HG02870 (cell line): ENCODE data around the gene STRBP.
"Not testable (repeated sequence)": the region's sequence is repeated elsewhere in the genome, so short reads cannot be mapped to it uniquely, and the experiment has no call there.

Experiments
- ATAC-seq: cut with Tn5 transposase; IDR thresholded peaks from one replicate; pipeline ENCODE4 v1.9.1; 2021; ENCODE audit warnings: mild to moderate bottlenecking, moderate library complexity; ENCODE audit not compliant: unreplicated experiment

Gene STRBP

DNA sequence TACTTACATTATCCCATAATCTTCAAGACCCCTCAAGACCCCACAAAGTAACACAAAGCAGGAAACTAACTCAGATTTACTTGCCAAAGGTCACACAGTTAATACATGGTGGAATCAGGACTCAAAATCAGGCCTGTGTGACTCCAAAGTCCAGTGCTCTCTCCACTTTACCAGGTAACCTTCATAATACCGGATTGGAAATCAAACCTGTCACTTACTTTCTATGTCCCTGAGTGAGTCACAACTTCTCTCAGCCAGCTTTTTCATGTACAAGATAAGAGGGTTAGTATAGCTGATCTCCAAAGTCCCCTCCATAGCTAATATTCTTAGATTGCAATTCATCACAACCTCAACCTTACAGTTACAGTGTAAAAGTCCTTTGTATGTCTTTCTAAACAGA, 17.1 kb downstream of the STRBP start:
- no peak for ATAC-seq

DNA sequence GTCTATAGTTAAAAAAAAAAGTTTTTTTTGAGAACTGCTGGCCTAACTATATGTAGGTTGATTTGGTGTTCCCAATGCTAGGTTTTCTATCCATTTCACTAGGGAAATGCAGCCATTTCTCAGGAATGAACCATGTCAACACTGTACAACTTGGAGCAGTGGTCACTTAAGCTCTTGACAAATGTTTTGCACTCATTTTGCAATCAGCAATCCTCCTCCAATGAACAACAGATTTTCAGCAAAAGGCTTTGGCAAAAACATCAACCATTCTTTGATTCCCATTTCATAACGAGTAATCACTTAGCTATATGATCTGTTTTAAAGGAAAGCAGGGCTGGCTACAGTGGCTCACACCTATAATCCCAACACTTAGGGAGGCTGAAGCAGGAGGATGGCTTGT, 17.9 kb downstream of the STRBP start:
- no peak for ATAC-seq

DNA sequence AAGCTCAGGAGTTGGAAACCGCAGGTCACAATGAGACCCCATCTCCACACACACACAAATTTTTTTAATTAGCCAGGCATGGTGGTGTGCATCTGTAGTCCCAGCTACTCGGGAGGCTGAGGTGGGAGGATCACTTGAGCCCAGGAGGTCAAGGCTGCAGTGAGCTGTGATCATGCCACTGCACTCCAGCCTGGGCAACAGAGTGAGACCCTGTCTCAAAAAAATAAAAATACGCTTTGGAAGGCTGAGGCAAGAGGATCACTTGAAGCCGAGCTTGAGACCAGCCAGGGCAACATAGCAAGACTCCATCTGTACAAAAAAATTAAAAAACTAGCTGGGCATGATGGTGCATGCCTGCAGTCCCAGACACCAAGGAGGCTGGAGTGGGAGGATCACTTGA, 19.2 kb downstream of the STRBP start:
- not testable (repeated sequence) for ATAC-seq

DNA sequence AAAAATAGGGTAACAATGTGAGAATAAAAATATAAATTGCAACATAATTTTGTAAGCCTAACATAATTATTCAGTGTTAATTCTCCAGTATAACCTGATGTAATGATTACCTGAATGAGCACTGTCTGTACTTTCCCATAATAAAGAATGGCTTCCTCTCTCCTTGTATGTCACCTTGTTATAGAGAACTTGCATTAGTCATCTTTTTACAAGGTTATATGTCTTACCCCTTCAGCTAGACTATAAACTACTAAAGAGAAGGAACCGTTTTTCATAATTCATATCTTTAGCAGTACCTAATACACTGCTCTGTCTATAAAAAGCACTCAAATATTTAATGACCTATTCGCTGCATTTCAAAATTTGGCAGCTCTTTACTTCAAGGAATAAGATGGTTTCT, 19.8 kb downstream of the STRBP start:
- no peak for ATAC-seq

DNA sequence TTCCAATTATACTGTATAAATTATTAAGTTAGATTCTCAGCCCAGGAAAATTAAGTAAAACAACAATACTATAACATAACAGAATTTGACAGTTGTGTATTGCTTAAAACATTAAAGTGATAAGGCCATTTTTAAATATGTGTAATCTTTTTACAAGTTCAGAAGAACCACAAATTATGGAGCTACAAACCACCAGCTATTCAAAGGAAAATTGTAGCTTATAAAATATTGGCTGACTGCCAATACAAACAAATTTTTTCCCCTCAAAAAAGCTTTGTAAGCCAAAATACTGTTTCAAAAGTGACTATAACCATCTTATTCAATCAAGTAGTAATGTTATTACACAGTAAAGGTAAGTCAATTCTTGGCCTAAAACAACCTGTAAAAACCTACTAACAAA, 21.9 kb downstream of the STRBP start:
- no peak for ATAC-seq

DNA sequence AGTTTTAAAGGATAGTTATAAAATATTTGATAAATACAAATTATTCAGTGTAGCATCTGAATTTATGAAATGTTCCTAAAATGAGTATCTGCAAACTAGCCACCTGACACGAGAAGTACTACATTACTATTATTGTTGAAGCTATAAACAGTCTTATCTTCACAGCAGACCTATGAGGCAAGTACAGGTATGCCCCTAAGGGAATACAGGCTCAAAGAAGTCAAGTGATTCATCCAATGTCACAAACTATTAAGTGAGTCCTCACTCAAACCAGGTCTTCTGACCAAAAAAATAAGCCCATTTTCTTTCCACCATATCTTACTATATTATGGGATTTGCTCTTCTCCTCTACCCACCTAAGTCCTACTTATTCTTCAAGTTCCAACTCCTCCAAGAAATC, 28.7 kb downstream of the STRBP start:
- no peak for ATAC-seq

DNA sequence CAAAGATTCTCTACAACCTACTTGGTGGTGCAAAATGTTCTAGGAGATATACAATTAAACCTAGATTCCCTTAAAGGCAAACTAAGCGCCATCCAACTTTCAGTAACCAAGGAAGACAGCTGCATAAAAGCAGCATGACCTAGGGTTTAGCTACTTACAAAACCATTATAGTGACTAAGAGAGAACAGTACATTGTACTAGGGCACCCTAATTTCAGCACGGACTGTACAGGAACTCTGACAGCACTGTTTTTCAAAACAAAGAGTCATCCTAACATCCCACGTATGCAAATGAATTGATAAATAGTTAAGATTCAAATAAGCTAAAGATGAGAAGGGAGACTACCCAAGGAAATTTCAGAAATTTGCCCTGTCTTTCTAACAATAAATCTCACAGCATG, 30.0 kb downstream of the STRBP start:
- no peak for ATAC-seq

DNA sequence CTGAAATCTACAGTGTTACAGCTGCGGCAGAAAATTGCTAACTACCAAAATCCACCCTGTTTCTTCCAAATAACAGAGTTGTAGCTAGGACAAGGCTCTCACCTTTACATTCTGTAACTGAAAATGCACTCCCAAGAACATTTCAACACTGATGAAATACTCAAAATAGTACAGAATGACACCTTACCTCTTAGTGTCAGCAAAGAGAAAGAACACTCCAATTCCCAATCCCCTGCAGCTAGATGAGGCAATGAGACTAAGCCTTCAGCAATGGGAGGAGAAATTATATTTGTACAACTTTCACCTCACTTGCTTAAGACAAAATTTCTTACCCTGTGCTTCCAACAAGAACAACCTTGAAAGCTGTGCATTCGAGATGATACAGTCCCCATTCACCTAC, 31.2 kb downstream of the STRBP start:
- no peak for ATAC-seq

DNA sequence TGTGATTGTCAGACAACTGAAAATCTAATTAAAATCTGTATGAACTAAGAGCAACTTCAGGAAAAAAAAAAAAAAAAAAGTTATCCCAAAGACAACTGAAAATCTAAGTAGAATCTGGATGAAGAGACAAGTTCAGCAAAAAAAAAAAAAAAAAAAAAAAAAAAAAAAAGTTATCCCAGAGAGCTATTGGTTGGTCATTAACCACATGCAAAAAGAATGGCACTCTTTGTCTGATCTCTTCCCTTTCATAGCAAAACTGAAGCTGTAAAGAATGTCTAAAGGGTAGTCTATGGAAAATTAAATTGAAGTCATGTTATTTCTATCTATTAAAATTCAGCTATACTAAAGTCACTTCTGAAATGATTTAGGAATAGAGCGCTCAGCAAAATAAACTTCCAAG, 32.9 kb downstream of the STRBP start:
- ATAC-seq, result no peak

DNA sequence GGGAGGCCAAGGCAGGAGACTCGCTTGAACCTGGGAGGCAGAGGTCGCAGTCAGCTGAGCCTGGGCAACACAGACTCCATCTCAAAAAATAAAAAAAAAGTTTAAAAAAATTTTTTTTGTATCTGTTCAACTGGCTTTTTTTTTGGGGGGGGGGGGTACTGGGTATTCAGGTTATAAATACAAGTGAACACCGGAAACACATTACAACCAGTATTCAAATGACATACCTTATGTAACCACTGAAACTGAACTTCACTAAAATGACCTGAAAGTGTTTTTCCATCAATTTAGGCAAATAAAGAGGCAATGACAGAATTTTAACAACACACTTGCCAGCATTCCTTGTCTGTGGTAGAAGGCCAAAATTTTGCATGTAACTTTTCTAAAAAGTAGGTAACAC, 33.5 kb downstream of the STRBP start:
- ATAC-seq, result no peak

DNA sequence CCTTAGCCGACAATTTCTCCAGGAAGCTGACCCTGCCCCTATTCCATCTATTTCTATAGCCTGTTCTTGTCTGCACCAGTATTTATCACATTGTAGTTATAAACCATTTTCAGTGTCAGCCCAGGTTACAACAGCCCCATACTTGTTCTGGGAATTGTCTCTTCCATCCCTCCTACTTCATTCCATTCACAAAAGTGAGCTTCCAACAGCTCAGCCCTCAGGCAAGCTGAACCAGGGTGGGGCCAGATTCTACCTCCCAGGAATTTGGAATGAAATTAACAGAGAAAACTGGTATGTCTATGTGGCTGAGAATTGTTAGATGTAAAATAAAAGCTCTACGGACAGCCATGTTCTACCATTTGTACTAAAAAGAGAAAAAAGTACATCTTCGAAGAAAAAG, 36.1 kb downstream of the STRBP start:
- no peak for ATAC-seq

DNA sequence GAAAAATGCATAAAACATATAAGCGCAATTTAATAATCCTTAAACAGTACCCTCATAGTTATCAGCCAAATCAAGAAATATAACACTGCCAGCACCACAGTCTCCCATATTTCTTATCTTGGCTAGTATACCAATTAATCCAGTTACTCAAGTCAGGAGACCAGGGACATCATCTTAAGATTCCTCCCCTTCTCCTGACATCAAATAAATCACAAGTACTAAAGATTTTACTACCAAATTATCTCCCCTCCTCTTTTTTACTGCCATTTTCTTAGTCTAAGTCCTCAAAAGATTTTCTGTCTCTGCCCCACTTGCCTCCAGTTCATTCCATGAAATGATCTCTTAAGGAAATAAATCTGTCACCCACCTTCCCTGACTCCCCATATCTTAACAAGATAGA, 37.0 kb downstream of the STRBP start:
- no peak for ATAC-seq

DNA sequence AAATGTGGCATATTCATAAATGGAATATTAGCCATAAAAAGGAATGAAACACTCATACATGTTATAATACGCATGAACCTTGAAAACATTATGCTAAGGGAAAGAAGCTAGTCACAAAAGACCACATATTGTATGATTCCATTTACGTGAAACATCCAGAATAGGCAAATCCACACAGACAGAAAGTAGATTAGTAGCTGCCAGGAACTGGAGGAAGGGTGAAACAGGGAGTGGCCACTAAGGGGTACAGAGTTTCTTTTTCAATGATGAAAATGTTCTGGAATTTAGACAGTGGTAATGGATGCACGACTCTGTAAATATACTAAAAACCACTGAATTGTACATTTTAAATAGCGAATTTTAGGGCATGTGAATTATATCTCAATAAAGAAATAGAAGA, 39.4 kb downstream of the STRBP start:
- no peak for ATAC-seq

DNA sequence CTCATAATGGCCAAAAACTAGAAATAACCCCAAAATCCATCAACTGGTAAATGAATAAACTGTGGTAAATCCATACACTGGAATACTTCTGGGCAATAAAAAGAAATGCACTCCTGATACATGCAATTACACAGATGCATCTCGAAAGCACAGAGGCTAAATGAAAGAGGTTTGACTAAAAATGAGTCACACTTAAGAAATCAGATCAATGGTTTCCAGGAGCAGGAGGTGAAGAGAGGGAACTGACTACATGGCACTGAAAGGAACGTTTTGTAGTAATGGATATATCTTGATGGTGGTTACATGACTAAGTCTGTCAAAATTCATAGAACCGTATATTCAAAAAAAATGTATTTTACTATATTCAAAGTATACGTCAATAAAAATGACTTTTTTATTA, 42.4 kb downstream of the STRBP start:
- no peak for ATAC-seq

DNA sequence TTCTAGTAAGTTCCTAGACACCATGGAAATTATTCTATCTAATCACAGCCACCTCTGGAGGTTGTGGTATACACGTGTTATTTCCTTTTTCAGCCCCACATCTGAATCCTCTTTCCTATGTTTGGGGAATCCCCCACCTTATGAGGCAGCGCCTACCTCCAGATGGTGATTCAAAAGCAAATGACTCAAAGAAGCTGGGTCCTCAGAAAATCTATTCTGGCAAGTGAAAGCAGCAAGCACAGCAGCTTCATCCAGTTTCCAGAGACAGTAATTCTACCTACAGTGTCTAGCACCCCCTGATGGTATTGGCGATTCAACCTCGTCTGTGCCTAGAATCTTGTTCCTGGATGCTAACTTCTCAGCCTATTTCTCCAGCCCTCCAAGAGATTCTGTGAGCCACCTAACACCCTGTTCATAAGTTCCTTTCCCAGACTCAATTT, 43.0 kb downstream of the STRBP start:
- peak; percentile 94 for ATAC-seq

DNA sequence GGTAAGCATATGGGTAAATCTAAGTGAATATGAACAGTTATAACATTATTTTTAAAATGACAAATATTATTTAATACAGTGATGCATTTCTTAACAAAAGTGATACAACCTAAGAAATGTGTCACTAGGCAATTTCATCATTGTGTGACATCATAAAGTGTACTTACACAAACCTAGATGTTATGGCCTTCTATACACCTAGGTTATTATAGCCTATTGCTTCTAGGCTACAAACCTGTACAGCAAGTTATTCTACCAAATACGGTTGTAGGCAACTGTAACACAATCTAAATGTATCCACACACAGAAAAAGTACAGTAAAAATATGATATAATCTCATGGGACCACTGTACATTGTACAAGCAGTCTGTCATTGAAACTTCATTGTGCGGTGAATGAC, 48.3 kb downstream of the STRBP start:
- ATAC-seq, result no peak

DNA sequence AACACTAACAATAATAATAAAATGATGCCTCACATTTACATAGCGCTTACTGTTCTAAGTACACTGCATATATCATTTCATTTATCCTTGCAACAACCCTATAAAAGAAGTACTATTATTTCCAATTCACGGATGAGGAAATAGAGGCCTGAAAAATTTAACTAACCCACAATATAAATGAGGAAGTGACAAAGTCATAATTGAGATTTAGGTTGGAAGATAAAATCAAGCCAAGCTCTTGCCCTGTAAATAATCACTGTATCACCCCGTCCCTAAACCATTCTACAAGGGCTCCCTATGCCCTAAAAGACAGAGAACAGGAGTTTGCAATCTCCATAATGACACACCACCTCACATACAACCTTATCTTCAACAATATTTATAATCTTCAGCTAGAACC, 49.6 kb downstream of the STRBP start:
- ATAC-seq, result no peak

DNA sequence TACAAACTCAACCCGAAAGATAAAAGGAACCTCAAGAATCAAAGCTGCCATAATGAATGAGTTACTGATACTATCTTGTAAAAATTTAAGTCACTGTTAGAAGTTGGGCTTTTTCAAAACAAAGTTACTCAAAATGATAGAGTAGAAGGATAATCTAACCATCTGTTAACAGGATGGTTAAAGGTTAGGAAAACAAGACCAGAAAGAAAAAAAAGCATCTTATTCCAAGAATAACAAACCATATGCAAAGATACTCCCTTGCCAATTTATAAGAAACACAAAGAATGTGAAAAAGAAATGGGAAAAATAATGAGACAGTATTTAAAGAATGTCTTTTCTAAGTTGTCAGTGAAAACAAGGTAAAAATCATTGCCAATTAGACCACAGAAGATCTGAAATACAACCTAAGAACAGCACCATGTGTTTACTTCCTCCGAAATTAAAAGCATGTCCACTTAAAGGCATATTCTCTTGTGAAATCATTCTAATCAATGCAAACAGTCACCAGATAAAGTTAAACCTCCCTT, 51.2 kb downstream of the STRBP start:
- no peak for ATAC-seq

DNA sequence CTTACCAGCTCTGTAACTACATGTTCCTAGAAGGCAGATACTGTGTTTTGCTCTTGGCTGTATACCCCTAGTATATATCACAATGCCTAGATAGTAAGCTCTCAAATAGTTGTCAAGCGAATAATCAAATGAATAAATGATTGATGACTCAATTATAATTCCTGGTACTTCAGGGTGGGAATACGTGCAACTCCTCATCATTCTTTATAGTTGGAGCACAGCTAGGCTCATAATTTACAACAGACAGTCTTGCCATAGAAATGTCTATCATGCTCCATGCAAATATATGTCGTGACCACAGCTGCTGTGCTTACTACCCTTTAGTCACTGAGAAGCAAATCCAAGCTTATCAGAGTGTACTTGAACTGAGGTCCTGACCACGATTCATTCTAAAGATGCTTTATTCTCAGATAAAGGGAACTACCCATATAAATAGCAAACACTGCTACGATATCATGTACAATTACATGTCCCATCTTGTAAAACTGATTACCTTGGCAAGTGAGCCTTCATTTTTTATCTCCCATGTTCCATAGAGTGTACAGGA, 52.1 kb downstream of the STRBP start:
- ATAC-seq, result no peak

DNA sequence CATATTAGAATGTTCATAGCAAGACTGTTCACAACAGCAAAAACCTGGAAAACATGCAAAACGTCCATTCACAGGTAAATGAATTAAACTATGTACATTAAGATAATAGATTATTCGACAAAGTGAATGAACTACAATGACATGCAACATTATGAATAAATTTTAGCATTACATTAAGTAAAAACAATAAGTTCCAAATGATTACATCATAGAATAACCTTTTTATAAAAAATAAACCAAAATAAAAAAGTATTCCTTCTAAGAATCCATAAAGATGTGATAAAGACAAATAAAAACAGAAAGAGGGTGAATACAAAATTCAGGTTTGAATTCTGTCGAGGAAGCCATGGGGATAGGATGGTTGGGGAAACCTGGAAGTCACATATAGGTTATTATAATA, 57.3 kb downstream of the STRBP start:
- no peak for ATAC-seq

DNA sequence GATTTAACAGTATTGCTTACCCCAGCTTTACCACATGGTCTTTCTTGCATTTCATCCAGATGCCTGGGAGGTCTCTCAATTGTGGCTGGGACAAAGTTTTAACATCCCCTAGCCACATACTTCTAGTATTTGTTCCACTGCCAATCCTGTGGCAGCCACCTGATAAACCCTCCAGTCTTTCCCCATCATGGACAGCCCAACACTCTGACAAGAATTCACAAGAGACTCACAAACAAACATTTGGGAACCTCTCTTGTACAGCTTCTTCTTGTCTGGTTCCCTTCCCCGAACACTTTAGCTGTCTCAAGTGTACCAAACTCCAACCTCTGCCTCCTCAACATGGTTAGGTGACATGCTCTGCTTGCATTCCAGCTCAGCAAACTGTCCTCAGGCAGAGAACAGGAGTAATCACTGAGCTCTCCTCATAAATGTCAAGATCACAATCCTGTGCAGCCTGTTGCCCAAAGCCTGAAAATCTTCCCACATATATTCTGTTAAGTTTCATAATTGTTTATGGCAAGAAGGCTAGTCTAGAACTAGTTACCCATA, 59.7 kb downstream of the STRBP start:
- no peak for ATAC-seq

DNA sequence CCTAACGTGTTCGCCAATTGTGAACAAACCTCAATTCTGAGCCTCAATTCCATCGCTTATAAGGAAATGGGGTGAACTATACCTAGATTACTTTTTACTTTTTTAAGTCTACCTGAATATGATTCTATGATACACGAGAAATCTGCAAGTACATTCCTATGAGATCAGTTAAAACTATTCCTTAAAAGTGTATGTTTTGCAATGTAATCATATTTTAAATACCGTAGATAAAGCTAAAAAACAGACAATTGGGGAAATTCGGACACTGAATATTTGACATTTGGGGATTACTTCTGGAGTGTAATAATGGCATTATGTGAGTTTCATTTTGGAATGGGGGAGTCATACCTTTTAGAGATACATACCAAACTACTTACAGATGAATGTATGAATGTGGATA, 62.3 kb downstream of the STRBP start:
- ATAC-seq, result no peak

DNA sequence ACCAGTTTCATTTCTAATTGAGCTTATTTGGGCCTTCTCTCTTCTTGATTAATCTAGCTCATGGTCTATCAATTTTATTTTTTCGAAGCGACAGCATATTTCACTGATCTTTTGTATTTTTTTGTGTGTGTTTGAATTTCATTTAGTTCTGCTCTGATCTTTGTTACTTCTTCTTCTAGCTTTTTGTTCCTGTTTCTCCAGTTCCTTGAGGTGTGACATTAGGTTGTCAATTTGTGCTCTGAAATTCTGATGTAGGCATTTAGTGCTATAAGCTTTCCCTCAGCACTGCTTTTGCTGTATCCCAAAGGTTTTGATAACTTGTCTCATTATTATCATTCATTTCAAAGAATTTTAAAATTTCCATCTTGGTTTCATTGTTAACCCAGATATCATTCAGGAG, 67.3 kb downstream of the STRBP start:
- ATAC-seq, result no peak
